Vagina (tissue), 2 donors: ENCODE data around the gene ADK. TPM values are rescaled to one million over a fixed set of nuclear protein-coding genes. Genes with fewer than 3 reads are reported as not detected.

ENCODE experiments used
- DNase-seq, 2 donors: peaks; one replicate each; pipeline ENCODE4 v3.0.0-alpha.2; 2017; ENCODE audit errors: extremely low spot score in 2 of 2
- H3K27ac ChIP-seq: fragments of 200-600 bp; sonication (generic); one replicate; pipeline ENCODE4 v1.5.1; 2019
- H3K27me3 ChIP-seq: fragments of 200-600 bp; sonication (generic); one replicate; pipeline ENCODE4 v1.5.1; 2019
- H3K36me3 ChIP-seq, 2 donors: fragments of 200-600 bp; sonication (generic); one replicate each; pipeline ENCODE4 v1.5.1; 2017 to 2019
- H3K4me1 ChIP-seq: fragments of 200-600 bp; sonication (generic); one replicate; pipeline ENCODE4 v1.5.1; 2019
- H3K4me3 ChIP-seq, 2 donors: fragments of 200-600 bp; sonication (generic); 1 replicate in 1 of 2; 2 replicates in 1 of 2; pipeline ENCODE4 v1.5.1; 2016 to 2019
- H3K9me3 ChIP-seq: fragments of 200-600 bp; sonication (generic); one replicate; pipeline ENCODE4 v1.5.1; 2019
- CTCF ChIP-seq, 3 experiments: fragments of 450-650 bp in 2 of 3; fragments of 200-600 bp in 1 of 3; sonication (generic) in 1 of 3; IDR thresholded peaks; one replicate each; pipeline ENCODE4 v1.5.1; 2017 to 2019; ENCODE audit warnings: antibody characterized with exemption in 3 of 3, mild to moderate bottlenecking in 2 of 3, moderate library complexity in 2 of 3
- POLR2A ChIP-seq, 2 donors: fragments of 450-650 bp; IDR thresholded peaks; one replicate each; pipeline ENCODE4 v1.6.1; 2017; ENCODE audit warnings: antibody characterized with exemption in 2 of 2, mild to moderate bottlenecking in 2 of 2, moderate library complexity in 2 of 2
- POLR2AphosphoS5 ChIP-seq, 2 donors: sonication (generic); formaldehyde crosslinking; IDR thresholded peaks; one replicate each; pipeline ENCODE4 v1.9.0; 2017; ENCODE audit warnings: antibody characterized with exemption in 2 of 2, mild to moderate bottlenecking in 2 of 2, low read depth in 1 of 2; ENCODE audit not compliant: insufficient read depth in 1 of 2
- intact Hi-C: fragments of 100-400 bp; cut with DNase I; formaldehyde crosslinking; loops from one replicate; pipeline ENCODE4 v1.15.1; 2023
- total RNA-seq: library from RNA; depleted of rRNA; stranded (reverse); fragments of >200 nt; gene quantifications from one replicate; pipeline ENCODE4 v1.2.3, GENCODE V29; 2016

ADK gene
- total RNA-seq, 1 donor from 2014 or later = 46.2 TPM

GRCh38 chr10:74585231-74586087 lies 434.4 kb downstream of the ADK start:
- Histone ChIP-seq H3K36me3 (no peaks in the 10 kb centered on the region), H3K4me3 (peak overlapping the region; percentile 17 to 35), H3K4me1 (peaks cover 57% of the 10 kb centered on the region), H3K27ac (peak overlapping the region; percentile 59), H3K27me3 (no peaks in the 10 kb centered on the region), H3K9me3 (no peaks in the 10 kb centered on the region)
- intact Hi-C loops = no loop called here
- DNase-seq = no peak
- TF ChIP-seq CTCF (IDR thresholded peaks at IDR 0.05) (no peak), POLR2A (IDR thresholded peaks at IDR 0.05) (no peak), POLR2AphosphoS5 (IDR thresholded peaks at IDR 0.05; ENCODE audit: insufficient read depth in 1 of 2, low read depth in 1 of 2) (no peak)

GRCh38 chr10:74586088-74586585 lies 435.1 kb downstream of the ADK start:
- intact Hi-C loops = no loop called here
- no peak for DNase-seq
- peaks cover 59% of the 10 kb centered on the region for H3K4me1 ChIP-seq
- TF ChIP-seq CTCF (IDR thresholded peaks at IDR 0.05) = no peak
- no peak for TF ChIP-seq POLR2AphosphoS5 (IDR thresholded peaks at IDR 0.05; ENCODE audit: insufficient read depth in 1 of 2, low read depth in 1 of 2)
- TF ChIP-seq POLR2A (IDR thresholded peaks at IDR 0.05) = no peak
- no peak overlapping the region for H3K4me3 ChIP-seq
- no peaks in the 10 kb centered on the region for H3K9me3 ChIP-seq
- no peak overlapping the region for H3K27ac ChIP-seq
- no peaks in the 10 kb centered on the region for H3K27me3 ChIP-seq
- no peaks in the 10 kb centered on the region for H3K36me3 ChIP-seq

GRCh38 chr10:74587109-74587854 lies 436.3 kb downstream of the ADK start:
- Histone ChIP-seq H3K4me1 (peaks cover 59% of the 10 kb centered on the region), H3K9me3 (no peaks in the 10 kb centered on the region), H3K27ac (no peak overlapping the region), H3K27me3 (no peaks in the 10 kb centered on the region), H3K4me3 (no peak overlapping the region), H3K36me3 (no peaks in the 10 kb centered on the region)
- no peak for DNase-seq
- TF ChIP-seq CTCF (IDR thresholded peaks at IDR 0.05) (no peak), POLR2AphosphoS5 (IDR thresholded peaks at IDR 0.05; ENCODE audit: insufficient read depth in 1 of 2, low read depth in 1 of 2) (no peak), POLR2A (IDR thresholded peaks at IDR 0.05) (no peak)
- intact Hi-C loops = no loop called here

DNA sequence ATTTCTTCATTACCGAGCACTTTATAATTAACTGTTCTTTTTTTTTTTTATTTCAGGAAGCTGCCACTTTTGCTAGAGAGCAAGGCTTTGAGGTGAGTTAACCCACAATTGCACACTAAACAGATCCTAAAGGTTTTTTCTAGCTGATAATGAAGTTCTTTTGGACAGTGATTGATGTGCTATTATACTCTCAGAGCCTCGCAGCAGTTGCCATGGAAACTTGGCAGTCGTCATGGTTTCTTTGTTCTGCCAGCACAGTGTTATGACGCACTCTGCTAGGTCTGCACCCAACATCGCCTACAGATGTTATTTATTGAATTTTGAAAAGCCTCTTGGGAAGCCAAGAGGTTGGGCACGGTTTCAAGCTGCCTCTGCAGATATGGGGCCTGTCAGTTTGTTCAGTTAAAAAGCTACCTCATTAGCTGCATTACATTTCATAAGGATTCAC lies 438.2 kb downstream of the ADK start:
- Histone ChIP-seq H3K4me1 (peaks cover 77% of the 10 kb centered on the region), H3K27me3 (no peaks in the 10 kb centered on the region), H3K36me3 (no peaks in the 10 kb centered on the region), H3K9me3 (no peaks in the 10 kb centered on the region), H3K27ac (peak overlapping the region; percentile 45), H3K4me3 (no peak overlapping the region)
- intact Hi-C loops = no loop called here
- DNase-seq = peak in 1 of 2 donors; percentile 93
- TF ChIP-seq CTCF (IDR thresholded peaks at IDR 0.05) = no peak
- peak in 1 of 2 donors; percentile 69 for TF ChIP-seq POLR2AphosphoS5 (IDR thresholded peaks at IDR 0.05; ENCODE audit: insufficient read depth in 1 of 2, low read depth in 1 of 2)
